Activated CD4-positive, alpha-beta memory T cell treated with anti-CD3 and anti-CD28 coated beads for 36 hours (primary cell): ENCODE measurements around the gene APOA1. TPM values are rescaled to one million over a fixed set of nuclear protein-coding genes. Genes with fewer than 3 reads are reported as not detected.

Experiments used
- CTCF ChIA-PET: fragments of 350-600 bp; sonication (Branson Sonifier 250); formaldehyde crosslinking; loops from one replicate; lab custom pipeline; 2021; ENCODE audit warnings: antibody characterized with exemption, inconsistent platforms; lab: Charles Lee
- POLR2A ChIA-PET: fragments of 350-600 bp; sonication (Branson Sonifier 250); formaldehyde crosslinking; loops from one replicate; lab custom pipeline; 2021; ENCODE audit warnings: antibody characterized with exemption; lab: Charles Lee
- DNase-seq: peaks from one replicate; pipeline ENCODE4 v3.0.0-alpha.2; 2020
- H3K27ac Mint-ChIP-seq: one replicate; pipeline ENCODE4 v1.8.0; 2021; ENCODE audit warnings: mixed read lengths
- H3K27me3 Mint-ChIP-seq: one replicate; pipeline ENCODE4 v1.8.0; 2021; ENCODE audit warnings: mixed read lengths
- H3K36me3 Mint-ChIP-seq: one replicate; pipeline ENCODE4 v1.8.0; 2021; ENCODE audit warnings: mixed read lengths
- H3K4me1 Mint-ChIP-seq: one replicate; pipeline ENCODE4 v1.8.0; 2021; ENCODE audit warnings: low read depth, mixed read lengths
- H3K4me3 Mint-ChIP-seq: one replicate; pipeline ENCODE4 v1.8.0; 2021; ENCODE audit warnings: mild to moderate bottlenecking, mixed read lengths
- H3K9me3 Mint-ChIP-seq: one replicate; pipeline ENCODE4 v1.8.0; 2021; ENCODE audit warnings: mixed read lengths
- intact Hi-C: fragments of 100-400 bp; cut with micrococcal nuclease; formaldehyde crosslinking; loops from one replicate; pipeline ENCODE4 v1.15.1; 2023
- total RNA-seq, 2 experiments: library from RNA; stranded (reverse); gene quantifications; one replicate each; pipeline ENCODE4 v1.2.3, GENCODE V29; 2021

Gene APOA1
- total RNA-seq, 2 experiments from 2014 or later, result 0.24 TPM; not detected in 1

GRCh38 chr11:116857936-116858335 is 20.5 kb upstream of the APOA1 start:
- peaks cover 43% of the 10 kb centered on the region for H3K36me3 Mint-ChIP-seq
- peaks cover 56% of the 10 kb centered on the region for H3K4me1 Mint-ChIP-seq
- POLR2A ChIA-PET, result no interaction called here
- intact Hi-C loops, result no loop called here
- no peak overlapping the region for H3K27ac Mint-ChIP-seq
- CTCF ChIA-PET, result interaction anchor here (0.6 to 1.2 kb wide), 2 partner anchors 67 to 256 kb away, joined by 3 to 4 read pairs; partner anchors contain the start of gene APOA5
- DNase-seq, result no peak
- no peaks in the 10 kb centered on the region for H3K9me3 Mint-ChIP-seq
- H3K4me3 Mint-ChIP-seq, result no peak overlapping the region
- no peaks in the 10 kb centered on the region for H3K27me3 Mint-ChIP-seq

- ChIA-PET POLR2A (no interaction called here), CTCF (interaction anchor here (0.6 to 1.2 kb wide), 2 partner anchors 66 to 256 kb away, joined by 3 to 4 read pairs; partner anchors contain the start of gene APOA5)
- intact Hi-C loops, result no loop called here
- Mint-ChIP-seq H3K4me1 (peaks cover 61% of the 10 kb centered on the region), H3K4me3 (no peak overlapping the region), H3K9me3 (no peaks in the 10 kb centered on the region), H3K36me3 (peaks cover 43% of the 10 kb centered on the region), H3K27me3 (no peaks in the 10 kb centered on the region), H3K27ac (peak overlapping the region; percentile 24)
- no peak for DNase-seq
Observed at GRCh38 chr11:116857316-116857715, 19.9 kb upstream of the APOA1 start.

- Mint-ChIP-seq H3K27ac (peak overlapping the region; percentile 44), H3K9me3 (no peaks in the 10 kb centered on the region), H3K4me1 (peaks cover 61% of the 10 kb centered on the region), H3K36me3 (peaks cover 34% of the 10 kb centered on the region), H3K27me3 (no peaks in the 10 kb centered on the region), H3K4me3 (no peak overlapping the region)
- DNase-seq, result no peak
- ChIA-PET POLR2A (no interaction called here), CTCF (no interaction called here)
- intact Hi-C loops, result no loop called here
Observed at GRCh38 chr11:116856423-116856822, 19.0 kb upstream of the APOA1 start.

GRCh38 chr11:116855413-116855812 is 18.0 kb upstream of the APOA1 start:
- peaks cover 65% of the 10 kb centered on the region for H3K4me1 Mint-ChIP-seq
- ChIA-PET POLR2A (no interaction called here), CTCF (interaction anchor here (1.2 to 2.1 kb wide), 2 partner anchors 219 to 251 kb away, joined by 4 to 5 read pairs; no protein-coding TSS in a partner anchor)
- no peak overlapping the region for H3K4me3 Mint-ChIP-seq
- intact Hi-C loops, result no loop called here
- H3K36me3 Mint-ChIP-seq, result peaks cover 27% of the 10 kb centered on the region
- DNase-seq, result no peak
- H3K27ac Mint-ChIP-seq, result peak overlapping the region; percentile 73
- H3K9me3 Mint-ChIP-seq, result no peaks in the 10 kb centered on the region
- H3K27me3 Mint-ChIP-seq, result no peaks in the 10 kb centered on the region

- intact Hi-C loops, result loop anchor here (1.0 to 5.0 kb wide), 10 partner anchors 29 to 377 kb away; no protein-coding TSS in a partner anchor
- H3K9me3 Mint-ChIP-seq, result no peaks in the 10 kb centered on the region
- DNase-seq, result peak; percentile 78
- CTCF ChIA-PET, result interaction anchor here (1.0 to 4.4 kb wide), 11 partner anchors 17 to 373 kb away, joined by 3 to 41 read pairs (median 4); partner anchors contain the start of genes APOA5, PAFAH1B2 and SIK3
- no peaks in the 10 kb centered on the region for H3K27me3 Mint-ChIP-seq
- peak overlapping the region; percentile 53 for H3K4me3 Mint-ChIP-seq
- POLR2A ChIA-PET, result interaction anchor here (0.6 to 2.3 kb wide), 21 partner anchors 8 to 377 kb away, joined by 3 to 12 read pairs (median 4); partner anchors contain the start of genes APOA1 and PAFAH1B2
- peak overlapping the region; percentile 89 for H3K27ac Mint-ChIP-seq
- H3K36me3 Mint-ChIP-seq, result peaks cover 21% of the 10 kb centered on the region
- peaks cover 74% of the 10 kb centered on the region for H3K4me1 Mint-ChIP-seq
Observed at GRCh38 chr11:116853461-116854073, 16.1 kb upstream of the APOA1 start.

GRCh38 chr11:116852261-116853031 is 15.0 kb upstream of the APOA1 start:
- Mint-ChIP-seq H3K4me1 (peaks cover 71% of the 10 kb centered on the region), H3K27me3 (no peaks in the 10 kb centered on the region)
- intact Hi-C loops, result loop anchor here (1.0 to 5.0 kb wide), 10 partner anchors 30 to 378 kb away; no protein-coding TSS in a partner anchor

GRCh38 chr11:116851626-116852025 is 14.2 kb upstream of the APOA1 start:
- intact Hi-C loops, result loop anchor here (5.0 kb wide), 1 partner anchor 96 kb away; no protein-coding TSS in a partner anchor
- ChIA-PET CTCF (interaction anchor here (0.7 to 4.4 kb wide), 11 partner anchors 14 to 331 kb away, joined by 3 to 41 read pairs (median 3); partner anchors contain the start of genes APOA1 and APOA5), POLR2A (interaction anchor here (0.9 to 2.3 kb wide), 8 partner anchors 16 to 247 kb away, joined by 3 to 12 read pairs (median 4); partner anchors contain the start of gene BUD13)
- Mint-ChIP-seq H3K9me3 (no peaks in the 10 kb centered on the region), H3K4me3 (peak overlapping the region; percentile 53), H3K27me3 (no peaks in the 10 kb centered on the region), H3K27ac (peak overlapping the region; percentile 89), H3K36me3 (peaks cover 25% of the 10 kb centered on the region), H3K4me1 (peaks cover 63% of the 10 kb centered on the region)
- peak; percentile 84 for DNase-seq

More at GRCh38 chr11:116852261-116853031, 15.0 kb upstream of the APOA1 start:
- CTCF ChIA-PET, result interaction anchor here (0.7 to 4.4 kb wide), 15 partner anchors 11 to 1629 kb away, joined by 3 to 41 read pairs (median 3); partner anchors contain the start of genes APOA1, APOA5, PAFAH1B2 and SIK3
- Mint-ChIP-seq H3K27ac (peak overlapping the region; percentile 89), H3K4me3 (peak overlapping the region; percentile 53), H3K9me3 (no peaks in the 10 kb centered on the region), H3K36me3 (peaks cover 17% of the 10 kb centered on the region)
- DNase-seq, result peak; percentile 40
- POLR2A ChIA-PET, result interaction anchor here (0.8 to 2.3 kb wide), 15 partner anchors 9 to 308 kb away, joined by 3 to 12 read pairs (median 4); partner anchors contain the start of genes APOA1 and BUD13

- CTCF ChIA-PET, result interaction anchor here (0.6 to 3.2 kb wide), 3 partner anchors 13 to 59 kb away, joined by 3 to 18 read pairs (median 16); partner anchors contain the start of gene APOA5
- no peak overlapping the region for H3K27ac Mint-ChIP-seq
- peaks cover 33% of the 10 kb centered on the region for H3K36me3 Mint-ChIP-seq
- H3K9me3 Mint-ChIP-seq, result no peaks in the 10 kb centered on the region
- DNase-seq, result no peak
- no peak overlapping the region for H3K4me3 Mint-ChIP-seq
- no peaks in the 10 kb centered on the region for H3K27me3 Mint-ChIP-seq
- intact Hi-C loops, result no loop called here
- POLR2A ChIA-PET, result no interaction called here
- H3K4me1 Mint-ChIP-seq, result peaks cover 46% of the 10 kb centered on the region
Observed at GRCh38 chr11:116849486-116849885, 12.1 kb upstream of the APOA1 start.

GRCh38 chr11:116849060-116849459 is 11.6 kb upstream of the APOA1 start:
- no peak for DNase-seq
- H3K27me3 Mint-ChIP-seq, result no peaks in the 10 kb centered on the region
- CTCF ChIA-PET, result interaction anchor here (0.6 to 3.2 kb wide), 3 partner anchors 13 to 58 kb away, joined by 3 to 18 read pairs (median 16); partner anchors contain the start of gene APOA5
- intact Hi-C loops, result no loop called here
- peaks cover 42% of the 10 kb centered on the region for H3K4me1 Mint-ChIP-seq
- H3K4me3 Mint-ChIP-seq, result no peak overlapping the region
- H3K27ac Mint-ChIP-seq, result no peak overlapping the region
- POLR2A ChIA-PET, result no interaction called here
- H3K36me3 Mint-ChIP-seq, result peaks cover 29% of the 10 kb centered on the region
- no peaks in the 10 kb centered on the region for H3K9me3 Mint-ChIP-seq

GRCh38 chr11:116847612-116848011 is 10.2 kb upstream of the APOA1 start:
- Mint-ChIP-seq H3K27ac (no peak overlapping the region), H3K9me3 (no peaks in the 10 kb centered on the region), H3K27me3 (no peaks in the 10 kb centered on the region), H3K36me3 (peaks cover 37% of the 10 kb centered on the region), H3K4me1 (peaks cover 27% of the 10 kb centered on the region), H3K4me3 (no peak overlapping the region)
- CTCF ChIA-PET, result interaction anchor here (0.6 to 3.2 kb wide), 3 partner anchors 11 to 59 kb away, joined by 3 to 18 read pairs (median 16); partner anchors contain the start of gene APOA5
- POLR2A ChIA-PET, result no interaction called here
- intact Hi-C loops, result no loop called here
- DNase-seq, result no peak

GRCh38 chr11:116844722-116845121 is 7.3 kb upstream of the APOA1 start:
- intact Hi-C loops, result no loop called here
- ChIA-PET POLR2A (no interaction called here), CTCF (interaction anchor here (1.1 kb wide), 1 partner anchor 9 kb away, joined by 4 read pairs; no protein-coding TSS in a partner anchor)
- Mint-ChIP-seq H3K27me3 (no peaks in the 10 kb centered on the region), H3K9me3 (no peaks in the 10 kb centered on the region), H3K27ac (no peak overlapping the region), H3K4me1 (peaks cover 1% of the 10 kb centered on the region), H3K36me3 (peaks cover 37% of the 10 kb centered on the region), H3K4me3 (no peak overlapping the region)
- DNase-seq, result no peak
